Epithelial cell of esophagus (primary cell): ENCODE data around the gene TMPRSS4.

Source experiments
- DNase-seq: peaks from one replicate; pipeline ENCODE4 v3.0.0; 2010; ENCODE audit warnings: low read depth
- H3K4me3 ChIP-seq: 2 replicates; pipeline ENCODE4 v1.5.1; 2011; ENCODE audit warnings: mild to moderate bottlenecking, low read length, control low read depth
- TF ChIP-seq, protein P1 (sequence below): IDR thresholded peaks from 2 replicates; pipeline ENCODE4 v1.5.1; 2011; ENCODE audit warnings: low read depth, mild to moderate bottlenecking, low read length, control low read depth, inconsistent platforms; ENCODE audit not compliant: insufficient read depth; ENCODE audit errors: missing control alignments

TMPRSS4 gene

DNA sequence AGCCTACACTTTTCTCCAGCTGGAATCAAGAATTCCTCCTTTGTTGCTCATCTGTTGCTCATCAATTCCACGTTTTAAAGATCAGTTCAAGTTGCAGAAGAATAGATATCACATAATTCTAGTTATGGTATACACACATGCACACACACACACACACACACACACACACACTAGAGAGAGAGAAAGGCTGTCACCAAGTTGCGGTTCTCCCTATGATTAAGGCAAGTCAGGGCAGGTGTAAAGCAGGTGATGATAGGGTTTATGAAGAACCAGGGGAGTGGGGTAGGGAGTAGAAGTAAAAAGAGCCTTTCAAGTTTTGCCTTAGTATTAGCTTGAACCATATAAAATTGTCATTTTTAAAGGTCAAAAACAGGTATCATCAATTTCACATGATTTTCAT, 31.7 kb upstream of the TMPRSS4 start:
- H3K4me3 ChIP-seq, result no peak overlapping the region
- DNase-seq, result peak; percentile 56
- TF ChIP-seq, protein P1, sequence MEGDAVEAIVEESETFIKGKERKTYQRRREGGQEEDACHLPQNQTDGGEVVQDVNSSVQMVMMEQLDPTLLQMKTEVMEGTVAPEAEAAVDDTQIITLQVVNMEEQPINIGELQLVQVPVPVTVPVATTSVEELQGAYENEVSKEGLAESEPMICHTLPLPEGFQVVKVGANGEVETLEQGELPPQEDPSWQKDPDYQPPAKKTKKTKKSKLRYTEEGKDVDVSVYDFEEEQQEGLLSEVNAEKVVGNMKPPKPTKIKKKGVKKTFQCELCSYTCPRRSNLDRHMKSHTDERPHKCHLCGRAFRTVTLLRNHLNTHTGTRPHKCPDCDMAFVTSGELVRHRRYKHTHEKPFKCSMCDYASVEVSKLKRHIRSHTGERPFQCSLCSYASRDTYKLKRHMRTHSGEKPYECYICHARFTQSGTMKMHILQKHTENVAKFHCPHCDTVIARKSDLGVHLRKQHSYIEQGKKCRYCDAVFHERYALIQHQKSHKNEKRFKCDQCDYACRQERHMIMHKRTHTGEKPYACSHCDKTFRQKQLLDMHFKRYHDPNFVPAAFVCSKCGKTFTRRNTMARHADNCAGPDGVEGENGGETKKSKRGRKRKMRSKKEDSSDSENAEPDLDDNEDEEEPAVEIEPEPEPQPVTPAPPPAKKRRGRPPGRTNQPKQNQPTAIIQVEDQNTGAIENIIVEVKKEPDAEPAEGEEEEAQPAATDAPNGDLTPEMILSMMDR, result no peak

DNA sequence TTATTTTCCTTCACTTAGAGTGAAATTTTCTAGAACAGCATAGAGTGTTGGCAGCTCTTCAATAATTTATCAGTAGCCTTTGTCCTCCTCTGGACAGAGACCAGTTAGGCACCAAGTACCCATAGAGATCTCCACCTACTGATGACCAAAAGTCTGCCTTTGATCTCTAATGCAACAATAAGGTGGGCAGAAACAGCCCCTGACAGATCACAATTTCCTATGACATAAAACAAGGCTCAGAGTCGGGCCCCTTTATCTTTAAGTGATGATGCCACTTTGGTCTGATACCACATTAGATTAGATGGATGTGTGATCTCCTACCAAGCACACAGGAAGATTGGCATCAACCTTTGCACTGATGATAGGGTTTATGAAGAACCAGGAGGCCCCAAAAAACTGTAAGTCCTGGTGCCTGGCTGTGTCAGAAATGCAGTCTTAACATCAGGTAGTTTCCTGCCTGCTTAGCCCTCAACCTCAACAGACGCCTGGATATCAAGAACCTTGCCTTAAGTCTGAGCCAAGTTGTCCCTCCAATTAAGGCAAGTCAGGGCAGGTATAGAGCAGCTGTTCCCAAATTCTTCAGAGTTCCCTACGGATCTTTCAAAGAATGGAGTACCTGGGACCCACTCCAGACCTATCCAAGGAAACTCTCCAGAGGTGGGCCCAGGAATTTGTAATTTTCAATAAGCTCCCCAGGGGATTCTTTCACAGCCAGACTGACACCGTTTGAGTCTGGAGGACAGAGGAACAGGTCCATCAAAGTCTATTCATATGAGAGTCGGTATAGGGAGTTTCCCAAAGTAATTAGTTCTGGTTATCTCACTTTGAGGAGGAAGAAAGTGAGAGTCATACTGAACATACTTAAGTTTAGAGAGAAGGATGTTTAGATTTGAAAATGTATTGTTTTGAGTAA, 30.6 kb upstream of the TMPRSS4 start:
- TF ChIP-seq, protein P1, result no peak

DNA sequence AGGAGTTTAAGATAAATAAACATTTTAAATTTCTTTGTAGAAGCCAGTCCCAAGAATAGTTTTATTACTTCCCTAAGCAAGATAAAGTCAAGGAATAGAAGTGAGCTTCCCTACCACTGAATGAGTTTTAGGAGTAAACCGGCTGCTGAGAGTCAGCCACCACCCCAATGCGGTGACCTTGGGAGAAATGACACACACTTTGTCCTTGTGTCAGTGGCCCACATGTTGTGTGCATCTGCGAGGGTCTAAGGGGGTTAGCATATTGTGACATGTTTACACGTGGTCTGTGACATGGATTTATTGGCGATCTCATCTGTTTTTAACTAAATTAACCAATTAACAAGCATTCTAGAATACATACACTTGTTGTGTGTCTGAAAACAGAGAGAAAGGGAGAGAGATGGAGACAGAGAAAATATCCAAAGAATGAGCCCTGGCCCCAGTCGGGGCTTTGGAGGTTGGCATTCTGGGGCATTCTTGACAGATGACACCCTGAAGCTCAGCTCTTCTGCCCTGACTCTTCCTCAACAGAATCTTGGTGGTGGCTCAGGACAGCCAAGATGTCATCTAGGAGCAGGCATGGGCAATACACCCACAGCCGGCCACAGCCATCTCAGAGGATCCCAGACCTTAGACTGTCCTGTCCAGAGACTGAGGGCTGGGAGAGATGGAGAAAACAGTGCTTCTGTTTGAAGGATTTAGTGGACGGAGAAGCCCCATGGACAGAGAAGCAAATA, 29.7 kb upstream of the TMPRSS4 start:
- DNase-seq, result no peak
- TF ChIP-seq, protein P1, result no peak
- no peak overlapping the region for H3K4me3 ChIP-seq

More for the DNA sequence above, 30.6 kb upstream of the TMPRSS4 start:
- DNase-seq, result peak; percentile 22
- no peak overlapping the region for H3K4me3 ChIP-seq

DNA sequence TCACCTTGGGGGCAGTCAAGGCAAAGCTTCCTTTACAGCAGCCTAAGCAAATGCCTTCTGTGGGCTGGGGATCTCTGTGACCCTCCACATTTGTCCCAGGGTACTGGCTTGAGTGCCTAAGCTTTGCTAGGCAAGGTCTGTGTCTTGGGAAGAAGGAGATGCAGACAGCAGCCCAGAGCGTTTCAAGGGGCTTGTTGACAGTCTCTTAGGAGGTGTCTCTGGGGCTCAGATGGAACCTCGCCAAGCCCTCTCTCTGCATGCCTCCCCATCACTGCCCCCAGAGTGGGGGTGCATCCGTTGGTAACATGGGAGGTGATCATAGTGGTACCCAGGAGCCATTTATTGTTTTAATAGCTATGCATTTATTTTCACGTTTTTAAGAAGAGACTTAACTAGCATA, 29.1 kb upstream of the TMPRSS4 start:
- TF ChIP-seq, protein P1, result no peak
- DNase-seq, result no peak
- H3K4me3 ChIP-seq, result no peak overlapping the region

DNA sequence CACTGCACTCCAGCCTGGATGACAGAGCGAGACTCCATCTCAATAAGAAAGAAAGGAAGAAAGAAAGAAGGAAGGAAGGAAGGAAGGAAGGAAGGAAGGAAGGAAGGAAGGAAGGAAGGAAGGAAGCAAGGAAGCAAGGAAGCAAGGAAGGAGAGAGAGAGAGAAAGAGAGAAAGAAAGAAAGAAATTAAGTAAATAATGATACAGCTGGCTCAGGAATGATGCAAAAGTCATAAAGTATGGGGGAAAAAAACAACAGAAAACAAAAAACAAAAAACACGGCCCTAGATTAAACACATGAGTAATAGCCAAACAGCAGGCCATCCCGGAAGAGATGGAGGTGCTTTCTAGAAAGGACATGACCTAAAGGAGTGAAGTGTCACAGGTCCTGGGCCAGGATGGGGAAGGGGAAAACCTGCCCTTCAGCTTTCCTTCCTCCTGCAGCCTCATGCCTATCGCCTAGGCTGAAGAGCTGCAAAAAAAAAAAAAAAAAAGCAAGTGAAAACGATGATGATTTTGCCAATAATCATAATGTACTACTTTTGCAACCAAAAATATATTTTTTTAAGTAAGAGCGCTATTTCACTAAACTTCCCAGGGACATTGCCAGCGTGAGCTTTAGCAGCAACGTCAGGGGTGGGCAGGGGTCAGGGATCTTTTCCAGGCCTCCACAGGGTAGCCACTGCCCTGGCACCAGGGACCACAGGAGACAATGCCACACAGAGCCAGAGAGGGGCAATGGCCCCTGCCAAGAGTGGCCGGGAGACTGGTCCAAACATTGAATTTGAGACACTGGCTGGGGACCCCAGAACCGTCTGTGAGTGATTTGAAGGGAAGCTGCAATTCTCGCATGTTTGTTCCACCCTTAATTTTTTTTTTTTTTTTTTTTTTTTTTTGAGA, 28.2 kb upstream of the TMPRSS4 start:
- TF ChIP-seq, protein P1, result no peak
- no peak overlapping the region for H3K4me3 ChIP-seq
- DNase-seq, result no peak

DNA sequence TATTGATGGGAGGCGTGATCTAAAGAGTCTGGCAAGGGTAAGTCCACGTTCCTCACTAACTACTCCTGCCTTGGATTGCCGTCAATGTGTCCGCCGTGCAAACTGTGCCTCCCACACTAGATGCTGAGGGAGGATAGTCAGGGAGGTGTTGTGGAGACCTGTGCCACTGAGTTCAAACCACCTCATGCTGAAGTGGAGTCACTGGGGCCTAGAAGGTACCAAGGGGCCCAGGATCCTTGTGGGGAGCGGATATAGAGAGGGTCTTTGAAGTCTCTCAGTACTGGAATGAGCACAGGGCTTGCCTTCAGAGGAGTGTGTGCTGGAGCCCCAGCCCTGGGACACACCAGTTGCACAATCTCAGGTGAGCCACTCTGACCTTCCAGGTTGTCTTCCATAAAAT, 27.1 kb upstream of the TMPRSS4 start:
- TF ChIP-seq, protein P1, result no peak
- no peak overlapping the region for H3K4me3 ChIP-seq
- DNase-seq, result no peak
